ENCODE measurements around the gene KHDRBS2.

The KHDRBS2 gene

GRCh38 chr6:61894536-61894935, 391.5 kb downstream of the KHDRBS2 start:
- no peak for TF ChIP-seq CTCF (IDR thresholded peaks at IDR 0.05; ENCODE audit: low read depth, low read length)
- DNase-seq (ENCODE audit: extremely low read depth, low read depth): no peak

GRCh38 chr6:61887423-61887822, 398.6 kb downstream of the KHDRBS2 start:
- DNase-seq (ENCODE audit: extremely low read depth, low read depth): no peak
- TF ChIP-seq CTCF (IDR thresholded peaks at IDR 0.05; ENCODE audit: low read depth, low read length): no peak

GRCh38 chr6:61886608-61887259, 399.3 kb downstream of the KHDRBS2 start:
- DNase-seq (ENCODE audit: extremely low read depth, low read depth): no peak
- TF ChIP-seq CTCF (IDR thresholded peaks at IDR 0.05; ENCODE audit: low read depth, low read length): no peak

GRCh38 chr6:61869632-61870400, 416.2 kb downstream of the KHDRBS2 start:
- no peak for DNase-seq (ENCODE audit: extremely low read depth, low read depth)
- TF ChIP-seq CTCF (IDR thresholded peaks at IDR 0.05; ENCODE audit: low read depth, low read length): no peak

GRCh38 chr6:61868507-61869080, 417.4 kb downstream of the KHDRBS2 start:
- TF ChIP-seq CTCF (IDR thresholded peaks at IDR 0.05; ENCODE audit: low read depth, low read length): no peak
- no peak for DNase-seq (ENCODE audit: extremely low read depth, low read depth)

GRCh38 chr6:61867635-61868034, 418.4 kb downstream of the KHDRBS2 start:
- TF ChIP-seq CTCF (IDR thresholded peaks at IDR 0.05; ENCODE audit: low read depth, low read length): no peak
- no peak for DNase-seq (ENCODE audit: extremely low read depth, low read depth)

- TF ChIP-seq CTCF (IDR thresholded peaks at IDR 0.05; ENCODE audit: low read depth, low read length): no peak
- DNase-seq (ENCODE audit: extremely low read depth, low read depth): no peak
Observed at GRCh38 chr6:61857541-61857940, 428.5 kb downstream of the KHDRBS2 start.

Data from AG09319 (cell line).